CD14-positive monocyte (primary cell): ENCODE results near the gene ADAT1. TPM values are rescaled to one million over a fixed set of nuclear protein-coding genes. Genes with fewer than 3 reads are reported as not detected.

Experiments used
- DNase-seq, 3 donors: peaks; one replicate each; pipeline ENCODE4 v3.0.0-alpha.2; 2011 to 2022
- H2AFZ ChIP-seq: 2 replicates; pipeline ENCODE4 v1.6.0; 2012; ENCODE audit warnings: mild to moderate bottlenecking, low read depth, low read length, inconsistent platforms; ENCODE audit not compliant: insufficient read depth, poor library complexity, severe bottlenecking
- H3K27ac ChIP-seq, 2 donors: 1 replicate in 1 of 2; 2 replicates in 1 of 2; pipeline ENCODE4 v1.5.1; 2012 to 2013; ENCODE audit warnings: low read length in 2 of 2, control low read depth in 1 of 2, inconsistent platforms in 1 of 2, low read depth in 1 of 2, mild to moderate bottlenecking in 1 of 2
- H3K27me3 ChIP-seq, 2 donors: one replicate each; pipeline versions ENCODE4 v1.6.0 to v1.6.1; 2011 to 2013; ENCODE audit warnings: low read length in 2 of 2; ENCODE audit not compliant: control insufficient read depth in 2 of 2, insufficient read depth in 2 of 2
- H3K36me3 ChIP-seq, 2 donors: replicated peaks in 1 of 2; 1 replicate in 1 of 2; 2 replicates in 1 of 2; pipeline versions ENCODE4 v1.5.1 to v1.6.1; 2012 to 2013; ENCODE audit warnings: low read length in 2 of 2, control low read depth in 1 of 2, inconsistent platforms in 1 of 2, mild to moderate bottlenecking in 1 of 2; ENCODE audit not compliant: insufficient read depth in 2 of 2, control insufficient read depth in 1 of 2
- H3K4me1 ChIP-seq, 2 donors: 1 replicate in 1 of 2; 2 replicates in 1 of 2; pipeline versions ENCODE4 v1.5.1 to v1.6.1; 2012 to 2013; ENCODE audit warnings: low read length in 2 of 2, control low read depth in 1 of 2, inconsistent platforms in 1 of 2, mild to moderate bottlenecking in 1 of 2, moderate library complexity in 1 of 2; ENCODE audit not compliant: insufficient read depth in 2 of 2, control insufficient read depth in 1 of 2
- H3K4me2 ChIP-seq: replicated peaks from 2 replicates; pipeline ENCODE3; 2012; ENCODE audit warnings: low read length, moderate library complexity, mild to moderate bottlenecking; ENCODE audit not compliant: poor library complexity, severe bottlenecking; ENCODE audit errors: extremely low read depth
- H3K4me3 ChIP-seq, 3 experiments: fragments of 200-600 bp in 1 of 3; sonication (generic) in 1 of 3; replicated peaks in 1 of 3; 1 replicate in 2 of 3; 2 replicates in 1 of 3; pipeline ENCODE4 v1.5.1; 2011 to 2013; ENCODE audit warnings: low read length in 3 of 3, mild to moderate bottlenecking in 3 of 3, control low read depth in 2 of 3, low read depth in 2 of 3, inconsistent platforms in 1 of 3, moderate library complexity in 1 of 3
- H3K79me2 ChIP-seq: 2 replicates; pipeline ENCODE4 v1.6.0; 2012; ENCODE audit warnings: mild to moderate bottlenecking, control low read depth, inconsistent platforms, low read length, moderate library complexity; ENCODE audit not compliant: insufficient read depth
- H3K9ac ChIP-seq: 2 replicates; pipeline ENCODE4 v1.6.0; 2017; ENCODE audit warnings: low read length, mild to moderate bottlenecking; ENCODE audit not compliant: insufficient read depth, poor library complexity, severe bottlenecking
- H3K9me3 ChIP-seq, 2 donors: replicated peaks in 1 of 2; 1 replicate in 1 of 2; 2 replicates in 1 of 2; pipeline versions ENCODE4 v1.5.1 to v1.6.1; 2012 to 2013; ENCODE audit warnings: low read length in 2 of 2, control low read depth in 1 of 2; ENCODE audit not compliant: control insufficient read depth in 1 of 2, insufficient read depth in 1 of 2
- H4K20me1 ChIP-seq: 2 replicates; pipeline ENCODE4 v1.6.0; 2012; ENCODE audit warnings: mild to moderate bottlenecking, low read length, control low read depth, moderate library complexity; ENCODE audit not compliant: insufficient read depth
- H3K27ac Mint-ChIP-seq, 7 donors: one replicate each; pipeline ENCODE4 v1.8.0; 2020; ENCODE audit warnings: mild to moderate bottlenecking in 7 of 7, mixed read lengths in 7 of 7, moderate library complexity in 6 of 7, inconsistent platforms in 2 of 7
- H3K27me3 Mint-ChIP-seq, 3 donors: one replicate each; pipeline ENCODE4 v1.8.0; 2021 to 2022; ENCODE audit warnings: low read depth in 3 of 3, mild to moderate bottlenecking in 3 of 3, mixed read lengths in 3 of 3, moderate library complexity in 3 of 3, inconsistent platforms in 1 of 3
- H3K36me3 Mint-ChIP-seq, 2 donors: one replicate each; pipeline ENCODE4 v1.8.0; 2020; ENCODE audit warnings: mixed read lengths in 2 of 2, inconsistent platforms in 1 of 2, mild to moderate bottlenecking in 1 of 2
- H3K4me1 Mint-ChIP-seq: one replicate; pipeline ENCODE4 v1.8.0; 2020; ENCODE audit warnings: mild to moderate bottlenecking, mixed read lengths
- H3K4me3 Mint-ChIP-seq, 2 donors: one replicate each; pipeline ENCODE4 v1.8.0; 2020; ENCODE audit warnings: mild to moderate bottlenecking in 2 of 2, mixed read lengths in 2 of 2, moderate library complexity in 1 of 2
- H3K9me3 Mint-ChIP-seq, 7 donors: one replicate each; pipeline ENCODE4 v1.8.0; 2020 to 2022; ENCODE audit warnings: mixed read lengths in 7 of 7, mild to moderate bottlenecking in 6 of 7, moderate library complexity in 6 of 7, inconsistent platforms in 2 of 7
- CTCF ChIP-seq: fragments of 200-600 bp; IDR thresholded peaks from one replicate; pipeline ENCODE4 v1.8.0; 2022; ENCODE audit warnings: antibody characterized with exemption, mild to moderate bottlenecking
- WGBS: methylation state at CpG from one replicate; pipeline ENCODE4 v1.1.5; 2013; ENCODE audit warnings: missing lambda C conversion rate; ENCODE audit not compliant: insufficient coverage; 5-methylcytosine and 5-hydroxymethylcytosine counted together
- intact Hi-C, 2 donors: fragments of 100-400 bp; cut with micrococcal nuclease; formaldehyde crosslinking; loops; one replicate each; pipeline versions ENCODE4 v1.15.0 to v1.15.1; 2023
- polyA plus RNA-seq, 3 donors: library from polyadenylated mRNA; depleted of rRNA in 1 of 3; unstranded in 2 of 3; stranded (reverse) in 1 of 3; fragments of 300-500 nt in 2 of 3; fragments of >200 nt in 1 of 3; fragmentation: Illumina TruSeq in 2 of 3; gene quantifications; 1 replicate in 2 of 3; 2 replicates in 1 of 3; pipeline ENCODE4 v1.2.3, GENCODE V29; 2012 to 2021

ADAT1 gene
- polyA plus RNA-seq, 3 donors = 16.8 to 18.9 (median 17.8) TPM

- peaks cover 9% of the 10 kb centered on the region for H3K4me1 Mint-ChIP-seq
- 100% methylated on average over 4 of the region's 8 CpGs for WGBS
- H3K4me3 ChIP-seq = no peak overlapping the region
- H2AFZ ChIP-seq = no peak overlapping the region
- H3K27me3 Mint-ChIP-seq = no peaks in the 10 kb centered on the region
- H3K27ac ChIP-seq = no peak overlapping the region
- H3K27ac Mint-ChIP-seq = no peak overlapping the region
- H3K79me2 ChIP-seq = no peaks in the 10 kb centered on the region
- no peaks in the 10 kb centered on the region for H3K27me3 ChIP-seq
- peaks cover 0 to 6% of the 10 kb centered on the region in 2 donors for H3K4me1 ChIP-seq
- DNase-seq = no peak
- no peaks in the 10 kb centered on the region for H3K9me3 ChIP-seq
- H3K36me3 ChIP-seq = peaks cover 0 to 9% of the 10 kb centered on the region in 2 donors
- TF ChIP-seq CTCF = no peak
- H4K20me1 ChIP-seq = no peaks in the 10 kb centered on the region
- peaks cover 23 to 33% of the 10 kb centered on the region in 2 donors for H3K36me3 Mint-ChIP-seq
- H3K9me3 Mint-ChIP-seq = peaks cover 0 to 2% (median 0%) of the 10 kb centered on the region in 7 donors
- H3K4me3 Mint-ChIP-seq = no peak overlapping the region
- H3K4me2 ChIP-seq = no peak overlapping the region
- intact Hi-C loops = no loop called here
- no peak overlapping the region for H3K9ac ChIP-seq
These were observed 31.9 kb downstream of the ADAT1 start for GRCh38 chr16:75590920-75591843.

- no peak overlapping the region for H2AFZ ChIP-seq
- no peak overlapping the region for H3K9ac ChIP-seq
- no peak overlapping the region for H3K4me2 ChIP-seq
- H4K20me1 ChIP-seq = no peaks in the 10 kb centered on the region
- H3K27me3 ChIP-seq = no peaks in the 10 kb centered on the region
- TF ChIP-seq CTCF = no peak
- H3K79me2 ChIP-seq = no peaks in the 10 kb centered on the region
- Mint-ChIP-seq H3K27ac (peak overlapping the region in 1 of 7 donors; percentile 15), H3K36me3 (peaks cover 28 to 31% of the 10 kb centered on the region in 2 donors), H3K27me3 (no peaks in the 10 kb centered on the region), H3K9me3 (peaks cover 0 to 2% (median 0%) of the 10 kb centered on the region in 7 donors), H3K4me3 (no peak overlapping the region), H3K4me1 (peaks cover 3% of the 10 kb centered on the region)
- intact Hi-C loops = no loop called here
- DNase-seq = no peak
- H3K36me3 ChIP-seq = peaks cover 0 to 6% of the 10 kb centered on the region in 2 donors
- peaks cover 0 to under 1% of the 10 kb centered on the region in 2 donors for H3K4me1 ChIP-seq
- no peaks in the 10 kb centered on the region for H3K9me3 ChIP-seq
- no peak overlapping the region for H3K4me3 ChIP-seq
- 98% methylated on average over 3 of the region's 3 CpGs for WGBS
- no peak overlapping the region for H3K27ac ChIP-seq
These were observed 33.8 kb downstream of the ADAT1 start for GRCh38 chr16:75589306-75589705.
